ENCODE data around the gene TEAD1.

Gene TEAD1

GRCh38 chr11:12626616-12627015 lies 47.6 kb upstream of the TEAD1 start:
- Histone ChIP-seq H3F3A (ENCODE audit: control insufficient read depth, insufficient read depth) (no peaks in the 10 kb centered on the region), H3K4me3 (ENCODE audit: low read length) (no peak overlapping the region), H3K4me2 (ENCODE audit: low read length) (no peak overlapping the region), H3K9me2 (replicated peaks; ENCODE audit: control insufficient read depth, low read length) (no peaks in the 10 kb centered on the region), H4K20me1 (ENCODE audit: control insufficient read depth, insufficient read depth, low read depth, low read length) (no peaks in the 10 kb centered on the region), H3K79me2 (ENCODE audit: control insufficient read depth, low read length) (no peaks in the 10 kb centered on the region), H3K36me3 (ENCODE audit: control insufficient read depth, low read length) (no peaks in the 10 kb centered on the region), H3K4me1 (ENCODE audit: control insufficient read depth, low read length) (no peaks in the 10 kb centered on the region), H3K27me3 (ENCODE audit: control insufficient read depth, low read length) (no peaks in the 10 kb centered on the region), H3K9me3 (ENCODE audit: control insufficient read depth, insufficient read depth, low read length) (no peaks in the 10 kb centered on the region), H3K27ac (ENCODE audit: low read depth, low read length) (no peak overlapping the region)
- TF ChIP-seq CTCF (IDR thresholded peaks at IDR 0.05; ENCODE audit: low read depth, low read length, poor library complexity, severe bottlenecking), result no peak
- no peak for TF ChIP-seq EZH2phosphoT487 (IDR thresholded peaks at IDR 0.05; ENCODE audit: borderline replicate concordance, low read length)

DNA sequence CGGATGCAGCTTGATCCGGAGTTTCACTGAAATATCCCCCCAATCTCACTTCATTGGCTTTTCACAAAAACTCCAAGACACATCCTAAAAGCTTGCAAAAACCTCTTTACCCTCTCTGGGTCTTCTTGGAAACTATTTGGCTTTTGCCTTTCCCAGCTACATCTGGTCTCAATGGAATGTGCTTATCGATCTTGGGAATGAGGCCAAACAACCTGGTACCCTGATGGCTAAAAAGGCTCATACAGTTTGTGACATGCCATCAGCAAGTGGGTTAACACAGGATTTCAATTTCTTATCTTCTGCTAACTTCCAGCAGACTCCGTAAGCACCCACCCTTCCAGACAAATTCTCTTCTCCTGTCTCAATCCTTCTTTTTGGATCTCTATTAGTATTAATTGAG lies 45.9 kb upstream of the TEAD1 start:
- Histone ChIP-seq H3K4me3 (ENCODE audit: low read length) (no peak overlapping the region), H3K36me3 (ENCODE audit: control insufficient read depth, low read length) (no peaks in the 10 kb centered on the region), H3K27me3 (ENCODE audit: control insufficient read depth, low read length) (no peaks in the 10 kb centered on the region), H4K20me1 (ENCODE audit: control insufficient read depth, insufficient read depth, low read depth, low read length) (no peaks in the 10 kb centered on the region), H3K9me2 (replicated peaks; ENCODE audit: control insufficient read depth, low read length) (no peaks in the 10 kb centered on the region), H3K4me2 (ENCODE audit: low read length) (no peak overlapping the region), H3K9me3 (ENCODE audit: control insufficient read depth, insufficient read depth, low read length) (no peaks in the 10 kb centered on the region), H3F3A (ENCODE audit: control insufficient read depth, insufficient read depth) (no peaks in the 10 kb centered on the region), H3K79me2 (ENCODE audit: control insufficient read depth, low read length) (no peaks in the 10 kb centered on the region), H3K27ac (ENCODE audit: low read depth, low read length) (no peak overlapping the region), H3K4me1 (ENCODE audit: control insufficient read depth, low read length) (no peaks in the 10 kb centered on the region)
- TF ChIP-seq EZH2phosphoT487 (IDR thresholded peaks at IDR 0.05; ENCODE audit: borderline replicate concordance, low read length) (no peak), CTCF (IDR thresholded peaks at IDR 0.05; ENCODE audit: low read depth, low read length, poor library complexity, severe bottlenecking) (no peak)

GRCh38 chr11:12629601-12630313 lies 44.5 kb upstream of the TEAD1 start:
- H3K79me2 ChIP-seq (ENCODE audit: control insufficient read depth, low read length), result no peaks in the 10 kb centered on the region
- no peaks in the 10 kb centered on the region for H3K9me3 ChIP-seq (ENCODE audit: control insufficient read depth, insufficient read depth, low read length)
- no peaks in the 10 kb centered on the region for H3K4me1 ChIP-seq (ENCODE audit: control insufficient read depth, low read length)
- H3K36me3 ChIP-seq (ENCODE audit: control insufficient read depth, low read length), result no peaks in the 10 kb centered on the region
- H3K4me3 ChIP-seq (ENCODE audit: low read length), result no peak overlapping the region
- H4K20me1 ChIP-seq (ENCODE audit: control insufficient read depth, insufficient read depth, low read depth, low read length), result no peaks in the 10 kb centered on the region
- H3F3A ChIP-seq (ENCODE audit: control insufficient read depth, insufficient read depth), result no peaks in the 10 kb centered on the region
- H3K4me2 ChIP-seq (ENCODE audit: low read length), result no peak overlapping the region
- no peak overlapping the region for H3K27ac ChIP-seq (ENCODE audit: low read depth, low read length)
- H3K9me2 ChIP-seq (replicated peaks; ENCODE audit: control insufficient read depth, low read length), result no peaks in the 10 kb centered on the region
- no peak for TF ChIP-seq EZH2phosphoT487 (IDR thresholded peaks at IDR 0.05; ENCODE audit: borderline replicate concordance, low read length)
- no peak for TF ChIP-seq CTCF (IDR thresholded peaks at IDR 0.05; ENCODE audit: low read depth, low read length, poor library complexity, severe bottlenecking)
- H3K27me3 ChIP-seq (ENCODE audit: control insufficient read depth, low read length), result no peaks in the 10 kb centered on the region
